GM18907 (cell line): Measurements from ENCODE around the gene ARHGAP26.
A peak's percentile ranks its signal among the peaks of the same experiment; 100 is the strongest.

ENCODE experiments used
- ATAC-seq: cut with Tn5 transposase; IDR thresholded peaks from one replicate; pipeline ENCODE4 v1.9.1; 2021; ENCODE audit warnings: mild to moderate bottlenecking, moderate library complexity; ENCODE audit not compliant: unreplicated experiment

Gene ARHGAP26

DNA sequence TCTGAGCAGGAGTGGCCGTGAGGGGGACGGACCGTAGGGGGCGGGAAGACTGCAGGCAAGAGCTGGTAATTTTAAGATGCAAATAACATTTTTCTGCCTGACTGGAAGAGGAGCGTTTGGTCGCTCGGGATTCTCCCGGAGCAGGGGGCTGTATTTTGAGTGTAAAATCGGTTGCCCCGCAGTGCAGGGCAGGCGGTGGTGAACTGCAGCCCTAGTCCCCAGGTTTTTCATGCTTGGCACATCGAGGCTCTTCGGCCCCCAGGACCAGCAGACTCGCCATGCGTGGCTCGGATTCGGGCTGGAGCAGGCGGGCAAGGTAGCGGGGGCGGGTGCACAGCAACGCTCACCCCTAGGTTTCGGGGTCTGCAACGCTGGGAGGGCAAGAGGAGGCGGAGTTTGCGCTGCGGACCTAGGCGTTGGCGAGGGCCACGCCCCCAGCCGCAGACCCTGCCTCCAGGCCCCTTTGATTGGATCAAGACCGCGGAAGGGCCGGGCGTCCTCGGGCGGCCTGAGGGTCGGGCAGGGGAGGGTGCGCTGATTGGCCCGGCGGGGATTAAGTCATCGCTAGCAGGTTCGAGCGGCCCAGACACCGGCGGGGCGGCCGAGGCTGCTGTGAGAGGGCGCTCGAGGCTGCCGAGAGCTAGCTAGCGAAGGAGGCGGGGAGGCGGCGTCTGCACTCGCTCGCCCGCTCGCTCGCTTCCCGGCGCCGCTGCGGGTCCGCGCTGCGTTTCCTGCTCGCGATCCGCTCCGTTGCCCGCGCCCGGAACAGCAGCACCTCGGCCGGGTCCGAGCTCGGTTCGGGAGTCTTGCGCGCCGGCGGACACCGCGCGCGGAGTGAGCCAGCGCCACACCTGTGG, at the start of gene ARHGAP26:
Gene ARHGAP26 (plus strand): TSS at position 585 of the 857 bp plus-strand sequence. CDS start 385 bp downstream, outside the sequence.
- ATAC-seq = peak; percentile 98

DNA sequence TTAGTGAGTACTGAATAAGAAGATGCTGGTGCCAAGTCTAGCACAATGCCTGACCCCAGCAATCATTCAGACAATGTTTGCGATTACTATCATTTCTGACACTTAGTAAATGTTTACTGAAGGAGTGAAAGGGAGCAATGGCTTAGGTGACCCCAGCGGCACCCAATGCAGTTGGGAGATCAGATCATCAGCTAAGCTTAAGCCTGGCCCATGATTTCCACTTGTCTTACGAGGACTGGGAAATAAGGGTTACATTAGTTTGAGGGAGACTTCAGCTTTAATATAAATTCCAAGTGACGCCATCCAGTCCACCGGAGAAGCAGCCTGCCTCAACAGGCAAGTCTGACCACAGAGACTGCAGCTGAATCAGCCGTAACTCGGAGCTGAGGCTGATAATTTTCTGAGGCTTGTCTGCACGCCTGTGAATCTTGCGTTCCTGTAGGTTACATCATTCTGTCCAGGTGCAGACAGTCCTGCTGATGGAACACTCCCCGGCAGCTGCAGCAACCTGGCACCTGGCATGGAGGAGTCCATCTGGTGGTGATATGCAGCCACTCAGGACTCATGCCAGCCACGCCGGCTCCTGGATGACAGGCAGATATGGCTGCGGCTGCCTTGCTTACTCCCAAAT, 49.4 kb upstream of the ARHGAP26 start:
- no peak for ATAC-seq

DNA sequence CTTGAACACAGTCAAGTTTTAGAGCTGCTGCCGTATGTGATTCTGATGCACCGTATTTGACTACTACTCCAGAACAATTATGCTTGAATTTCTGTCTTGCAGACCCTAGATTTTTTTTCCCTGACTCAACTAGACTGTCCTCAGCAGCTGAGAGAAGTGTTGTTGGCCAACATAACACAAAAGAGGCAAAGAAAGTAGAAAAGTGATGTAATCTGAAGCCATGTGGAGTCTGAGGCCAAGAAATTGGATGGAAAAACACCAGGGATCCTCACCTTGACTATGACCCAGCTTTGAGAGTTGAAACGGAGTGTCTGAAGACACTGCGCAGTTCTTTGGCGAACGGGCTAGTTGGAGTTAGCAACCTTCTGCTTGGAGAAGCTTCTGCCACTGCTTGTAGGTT, 48.0 kb upstream of the ARHGAP26 start:
- no peak for ATAC-seq

DNA sequence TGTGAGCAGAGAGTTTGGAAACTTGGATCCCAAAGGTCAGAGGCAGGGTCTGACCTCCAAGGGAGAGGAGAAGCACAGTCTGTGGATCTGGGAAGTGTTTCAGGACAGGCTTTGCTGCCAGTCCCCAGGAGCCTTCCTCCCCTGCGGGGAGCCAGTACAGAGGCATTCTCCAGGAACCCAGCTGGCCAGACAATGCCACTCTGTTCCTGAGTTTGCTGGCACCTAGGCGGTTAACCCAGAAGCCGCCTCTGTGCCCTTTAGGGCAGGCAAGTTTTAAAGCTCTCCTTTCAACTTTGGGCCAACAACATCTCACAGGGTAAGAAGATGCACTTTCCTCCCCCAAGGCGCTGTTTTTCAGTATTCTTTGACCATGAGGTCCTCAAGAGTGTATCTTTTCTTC, 47.3 kb upstream of the ARHGAP26 start:
- no peak for ATAC-seq

DNA sequence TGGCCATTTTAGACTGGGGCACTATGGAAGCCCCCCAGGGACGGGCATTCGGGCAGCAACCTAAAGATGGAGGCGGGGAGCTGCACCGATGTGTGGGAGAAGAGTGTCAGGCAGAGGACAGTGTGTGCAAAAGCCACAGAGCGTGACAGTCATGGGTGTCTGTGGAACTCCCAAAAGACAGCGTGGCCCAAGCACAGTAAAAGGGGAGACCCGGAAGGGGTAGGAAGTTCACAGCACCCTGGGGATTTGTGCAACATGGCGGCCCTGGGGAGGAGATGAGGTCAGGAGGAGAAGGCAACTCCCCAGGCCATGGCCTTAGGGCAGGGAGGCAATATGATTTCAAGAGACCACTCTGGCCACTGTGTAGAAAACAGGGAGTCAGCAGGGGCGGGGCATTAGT, 45.4 kb upstream of the ARHGAP26 start:
- ATAC-seq = no peak

DNA sequence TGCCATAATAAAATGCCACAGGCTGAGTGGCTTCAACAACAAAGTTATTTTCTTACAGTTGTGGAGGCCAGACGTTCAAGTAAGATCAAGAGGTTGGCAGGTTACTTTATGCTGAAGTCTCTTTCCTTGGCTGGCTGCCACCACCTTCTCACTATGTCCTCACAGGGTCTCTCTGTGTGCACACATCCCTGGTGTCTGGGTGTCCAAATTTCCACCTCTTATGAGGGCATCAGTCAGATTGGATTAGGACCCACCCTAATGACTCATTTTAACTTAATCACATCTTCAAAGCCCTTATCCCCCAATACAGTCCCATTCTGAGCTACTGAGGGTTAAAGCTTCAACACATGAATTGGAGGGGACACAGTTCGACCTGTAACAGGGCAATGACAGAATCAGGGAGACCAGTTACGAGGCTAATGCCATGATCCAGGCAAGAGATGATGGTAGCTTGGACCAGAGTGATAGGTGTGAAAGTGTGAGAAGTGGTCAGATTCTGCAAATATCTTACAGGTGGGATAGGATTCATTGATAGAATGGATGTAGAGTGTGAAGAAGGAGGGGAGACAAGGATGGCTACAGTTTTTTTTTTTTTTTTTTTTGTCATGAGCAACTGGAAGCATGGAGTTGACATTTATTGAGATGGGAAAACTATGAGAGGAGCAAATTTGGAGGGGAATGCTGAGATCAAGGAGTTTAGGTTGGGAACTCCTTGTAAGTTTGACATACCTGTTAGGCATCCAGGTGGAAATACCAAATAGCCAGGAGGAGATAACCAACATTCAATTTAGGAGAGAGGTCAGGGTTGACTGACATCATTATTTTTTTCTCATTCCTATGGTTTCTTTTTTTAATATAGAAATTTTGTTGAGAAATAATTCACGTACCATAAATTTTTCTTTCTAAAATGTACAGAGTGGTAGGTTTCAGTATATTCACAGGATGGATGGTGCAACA, 44.7 kb upstream of the ARHGAP26 start:
- ATAC-seq = no peak

- peak; percentile 59 for ATAC-seq
Measured at GRCh38 chr5:142726188-142726731, 43.9 kb upstream of the ARHGAP26 start.

- no peak for ATAC-seq
Measured at GRCh38 chr5:142727735-142728047, 42.5 kb upstream of the ARHGAP26 start.

DNA sequence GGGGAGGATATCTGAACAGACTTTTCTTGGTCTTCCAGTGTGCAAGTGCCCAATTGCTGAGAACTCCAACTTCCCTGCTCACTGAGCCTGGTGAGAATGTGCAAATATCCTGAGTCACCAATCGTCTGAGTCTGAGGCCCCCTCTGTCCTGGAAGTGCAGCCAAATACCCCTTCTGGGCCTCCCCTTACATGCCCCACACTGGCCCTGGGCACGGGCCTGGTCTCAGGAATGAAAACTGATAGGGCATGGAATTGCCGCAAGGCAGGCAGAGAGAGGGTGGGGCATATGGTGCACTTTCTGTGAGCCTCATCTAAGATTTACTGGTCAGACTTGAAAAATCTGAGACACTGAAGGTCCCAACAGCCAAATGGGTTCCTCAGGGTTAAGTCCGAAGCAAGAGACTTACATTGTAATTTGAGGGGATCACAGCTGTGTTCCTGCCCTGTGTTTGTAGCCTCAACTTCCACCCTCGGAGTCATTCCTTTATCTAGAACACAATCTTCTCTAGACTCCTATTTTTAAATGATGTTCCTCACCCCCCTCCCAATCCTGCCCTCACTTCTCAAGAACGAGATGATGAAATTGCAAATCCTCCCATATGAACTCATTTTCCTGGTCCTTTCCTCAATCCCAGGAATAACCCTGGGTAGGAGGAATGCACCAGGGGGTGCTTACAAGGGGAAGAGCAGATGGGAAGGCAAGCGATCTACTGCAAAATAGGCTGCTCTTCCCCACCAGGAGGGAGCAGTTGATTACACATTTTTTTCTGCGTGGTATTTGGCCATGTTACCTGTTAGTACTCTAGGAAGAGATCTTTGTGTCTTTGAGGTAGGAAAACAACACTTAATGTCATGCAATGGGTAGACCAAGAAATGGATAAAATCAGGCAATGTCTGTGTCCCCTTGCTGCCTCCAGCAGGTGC, 34.6 kb upstream of the ARHGAP26 start:
- ATAC-seq = no peak

GRCh38 chr5:142736247-142736632, 33.9 kb upstream of the ARHGAP26 start:
- ATAC-seq = no peak

- no peak for ATAC-seq
Measured at GRCh38 chr5:142737179-142737578, 33.0 kb upstream of the ARHGAP26 start.

DNA sequence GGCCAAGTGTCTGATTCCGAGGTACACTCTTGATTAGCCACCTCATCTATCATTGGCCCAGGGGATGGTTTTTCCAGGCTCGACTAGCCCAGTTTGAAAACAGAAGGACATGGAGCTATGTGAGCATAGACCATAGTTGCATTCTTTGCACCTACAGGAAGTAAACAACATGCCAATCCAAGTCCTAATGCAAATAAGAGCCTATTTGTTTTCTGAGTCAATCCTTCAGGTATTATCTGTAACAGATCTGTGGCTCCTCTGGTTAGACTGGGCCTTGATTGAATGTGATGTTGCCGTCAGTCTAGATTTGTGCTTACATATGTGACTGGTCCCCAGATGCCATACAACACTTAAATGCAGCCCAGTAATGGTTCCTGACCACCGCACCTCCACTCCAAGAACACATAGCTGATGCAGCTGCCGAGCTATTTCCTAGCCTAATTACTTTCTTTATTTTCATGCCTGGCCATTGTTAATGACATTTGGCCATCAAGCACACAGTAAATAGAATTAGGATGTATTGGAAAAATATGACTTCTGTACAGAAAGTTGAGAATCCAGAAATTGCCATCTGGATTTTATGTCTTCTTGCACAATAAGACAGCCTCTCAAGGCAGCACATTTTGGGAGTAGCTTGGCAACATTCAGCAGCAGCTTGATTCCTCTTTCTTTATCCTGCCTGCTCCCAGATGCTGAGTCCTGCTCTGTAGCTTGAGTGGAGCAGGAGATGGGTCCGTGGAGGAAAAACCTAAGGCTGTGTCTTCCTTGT, 29.5 kb upstream of the ARHGAP26 start:
- ATAC-seq = no peak

- ATAC-seq = no peak
Measured at GRCh38 chr5:142743592-142744441, 26.4 kb upstream of the ARHGAP26 start.

- no peak for ATAC-seq
Measured at GRCh38 chr5:142745268-142745667, 24.9 kb upstream of the ARHGAP26 start.

DNA sequence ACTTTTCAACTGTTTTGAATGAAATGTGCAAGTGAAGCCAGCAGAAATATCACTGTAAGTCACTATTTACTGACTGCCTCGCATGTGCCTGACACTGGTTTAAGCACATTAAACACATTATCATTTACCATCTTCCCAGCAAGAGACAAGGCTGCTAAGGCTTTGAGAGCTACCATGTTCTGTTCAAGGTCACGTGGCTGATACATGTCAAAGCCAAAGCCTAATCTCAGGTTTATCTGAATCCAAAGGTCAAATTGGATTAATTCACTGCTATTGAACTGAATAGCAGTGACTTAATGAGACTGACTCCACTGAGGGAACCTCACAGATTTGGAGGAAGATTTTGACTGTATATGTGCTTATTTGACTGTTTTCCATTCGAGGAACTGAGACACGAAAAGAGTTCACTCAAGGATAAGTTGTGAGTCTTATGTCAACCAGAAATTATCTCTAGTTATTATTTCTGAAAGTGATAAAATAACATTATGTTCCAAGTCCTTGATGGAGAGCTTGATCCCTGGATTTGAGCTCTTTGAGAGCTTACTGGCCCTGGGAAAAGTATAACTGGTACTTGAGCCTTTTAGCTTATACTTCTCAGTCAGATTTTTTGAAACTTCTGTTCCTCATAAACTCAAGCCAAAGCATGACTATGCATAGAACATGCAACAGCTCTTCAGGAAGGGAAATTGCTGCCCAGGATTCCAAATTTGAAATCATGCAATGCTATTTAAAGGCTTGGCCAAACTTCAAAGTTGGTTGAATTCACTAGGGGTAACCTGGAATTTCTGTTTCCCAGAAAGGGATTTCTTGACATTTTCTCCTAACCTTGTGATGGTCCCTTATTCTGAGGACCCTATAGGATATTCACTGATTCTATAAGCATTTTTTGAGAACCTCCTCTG, 23.4 kb upstream of the ARHGAP26 start:
- ATAC-seq = no peak

GRCh38 chr5:142748132-142748531, 22.0 kb upstream of the ARHGAP26 start:
- ATAC-seq = no peak

GRCh38 chr5:142748568-142749249, 21.5 kb upstream of the ARHGAP26 start:
- ATAC-seq = no peak
